HG02870 (cell line): ENCODE results near the gene SYNPR.
"Not testable (repeated sequence)": the region's sequence is repeated elsewhere in the genome, so short reads cannot be mapped to it uniquely, and the experiment has no call there.

Experiments used
- ATAC-seq: cut with Tn5 transposase; IDR thresholded peaks from one replicate; pipeline ENCODE4 v1.9.1; 2021; ENCODE audit warnings: mild to moderate bottlenecking, moderate library complexity; ENCODE audit not compliant: unreplicated experiment

SYNPR gene

DNA sequence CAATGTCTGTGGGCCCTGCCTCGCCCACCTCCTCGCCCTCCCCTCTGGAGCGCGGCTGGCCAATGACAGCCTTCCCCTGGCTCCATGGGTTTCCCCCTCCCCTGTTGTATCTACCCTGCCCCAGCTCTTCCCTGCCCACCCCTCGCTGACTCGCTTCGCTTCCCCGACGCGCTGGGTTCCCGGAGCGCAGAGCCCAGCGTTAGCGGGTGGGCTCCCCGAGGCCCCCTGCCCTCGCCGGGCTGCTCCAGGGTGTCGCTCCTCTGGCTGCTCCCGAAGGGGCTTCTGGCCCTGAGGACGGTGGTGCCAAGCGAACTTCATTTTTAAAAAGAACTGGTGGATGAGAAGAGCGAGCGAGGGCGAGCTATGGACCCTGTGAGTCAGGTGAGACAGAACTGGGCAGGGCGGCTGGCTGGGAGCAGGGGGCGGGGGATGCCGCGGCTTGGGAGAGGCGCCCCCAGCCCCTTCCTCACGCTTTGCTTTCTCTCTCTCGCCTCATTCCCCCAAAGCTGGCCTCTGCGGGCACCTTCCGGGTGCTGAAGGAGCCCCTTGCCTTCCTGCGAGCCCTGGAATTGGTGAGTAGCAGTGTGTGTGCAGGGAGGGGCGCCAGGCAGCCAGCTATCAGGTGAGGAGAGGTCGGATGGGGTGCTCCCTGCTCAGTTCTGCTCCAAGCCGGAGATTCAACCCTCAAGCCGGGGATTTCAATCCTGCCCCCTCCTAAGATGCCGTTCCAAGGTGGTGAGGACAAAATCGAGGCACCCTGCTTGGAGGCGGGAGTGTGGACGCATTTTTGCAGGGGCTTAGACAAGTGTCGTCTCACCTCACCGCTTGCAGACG lies at the start of gene SYNPR:
TSS of gene SYNPR (plus strand) at position 138 of the 834 bp plus-strand sequence.
- no peak for ATAC-seq

- peak; percentile 75 for ATAC-seq
Measured at GRCh38 chr3:63228677-63229076, 49.4 kb upstream of the SYNPR start.

DNA sequence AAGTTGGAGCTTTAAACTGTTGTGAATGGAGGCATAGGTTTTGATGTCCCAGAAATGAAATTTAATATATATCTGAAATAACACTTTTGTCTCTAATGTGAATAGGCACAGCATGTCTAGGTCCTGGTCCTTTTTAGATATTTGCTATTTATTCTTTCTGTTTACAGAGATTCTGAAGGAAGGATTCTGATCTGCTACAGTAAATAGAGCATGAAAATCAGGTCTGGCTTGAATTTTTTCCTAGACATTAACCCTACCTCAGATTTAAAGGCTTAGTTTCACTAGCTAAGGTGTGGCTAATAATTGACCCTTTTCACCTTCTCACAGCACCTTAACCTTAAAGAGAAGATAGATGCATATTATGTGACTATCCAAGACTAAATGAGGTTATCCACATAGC lies 48.0 kb upstream of the SYNPR start:
- ATAC-seq: no peak

DNA sequence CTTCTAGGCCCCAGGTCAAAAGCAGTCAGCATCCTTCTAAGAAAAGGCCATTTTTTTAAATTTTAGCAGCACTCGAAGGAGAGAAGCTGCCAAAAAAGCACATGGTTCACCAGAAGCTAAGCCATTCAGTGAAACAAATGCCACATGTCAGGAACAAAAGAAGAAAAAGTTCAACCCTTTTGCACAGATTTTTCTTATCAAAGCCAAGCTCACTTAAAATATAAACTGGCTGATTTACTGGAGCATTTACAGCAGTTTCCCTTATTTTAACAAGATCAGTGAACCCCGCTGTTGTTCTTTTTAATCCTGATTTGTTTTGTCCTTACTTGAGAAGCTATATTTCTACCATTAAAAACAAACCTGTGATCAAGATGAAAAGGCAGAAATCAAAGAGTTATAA lies 46.5 kb upstream of the SYNPR start:
- ATAC-seq: no peak

DNA sequence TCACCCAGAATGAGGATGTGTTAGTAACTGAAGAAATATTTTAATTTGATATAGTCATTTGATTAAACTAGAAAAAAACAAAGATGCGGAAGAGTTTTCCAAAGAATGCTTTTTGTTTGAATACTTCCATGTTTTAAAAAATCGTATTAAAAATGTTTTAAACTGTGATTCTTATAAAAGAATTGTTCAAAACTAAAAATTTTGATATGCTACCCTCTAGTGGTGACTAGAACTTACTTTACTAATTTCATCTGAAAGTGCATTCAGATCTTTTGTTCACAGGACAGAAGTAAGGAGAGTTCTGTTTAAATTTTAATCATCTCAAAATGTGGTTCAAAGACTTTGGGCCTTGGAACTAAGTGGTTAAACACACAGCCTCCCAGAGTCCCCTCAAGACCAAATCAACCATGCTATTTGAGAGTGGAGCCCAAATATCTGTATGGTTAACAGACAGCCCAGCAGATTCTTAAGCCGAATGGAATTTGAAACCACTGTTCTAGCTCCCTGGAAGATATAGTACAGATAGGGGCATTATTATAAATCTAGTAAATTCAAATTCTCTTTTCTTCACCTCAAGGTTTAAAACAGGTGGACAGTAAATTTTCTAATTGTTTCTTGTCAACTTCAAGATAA lies 45.2 kb upstream of the SYNPR start:
- no peak for ATAC-seq

DNA sequence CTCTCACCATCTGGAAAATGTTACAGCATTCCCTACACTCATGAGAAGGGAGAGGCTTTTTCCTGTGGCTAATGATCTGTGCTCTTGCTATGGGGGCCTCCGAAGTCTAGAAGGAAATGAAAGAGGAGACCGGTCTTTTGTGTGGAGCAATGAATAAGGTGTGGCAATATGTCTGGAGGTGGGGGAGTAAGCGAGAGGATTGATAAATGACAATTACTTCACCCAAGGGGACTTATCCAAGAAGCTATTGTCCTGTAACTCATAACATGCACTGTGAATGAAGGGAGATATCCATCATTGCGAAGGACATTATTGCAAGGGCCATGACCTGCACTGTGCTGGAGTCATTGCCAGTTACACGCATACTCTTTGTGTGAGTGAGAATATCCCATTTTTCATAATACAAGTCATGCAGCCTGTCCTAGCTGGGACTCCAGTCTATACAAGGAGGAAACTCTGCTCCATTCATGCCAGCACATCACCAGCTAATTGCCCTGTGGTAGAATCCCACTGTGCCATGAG lies 37.7 kb upstream of the SYNPR start:
- no peak for ATAC-seq

DNA sequence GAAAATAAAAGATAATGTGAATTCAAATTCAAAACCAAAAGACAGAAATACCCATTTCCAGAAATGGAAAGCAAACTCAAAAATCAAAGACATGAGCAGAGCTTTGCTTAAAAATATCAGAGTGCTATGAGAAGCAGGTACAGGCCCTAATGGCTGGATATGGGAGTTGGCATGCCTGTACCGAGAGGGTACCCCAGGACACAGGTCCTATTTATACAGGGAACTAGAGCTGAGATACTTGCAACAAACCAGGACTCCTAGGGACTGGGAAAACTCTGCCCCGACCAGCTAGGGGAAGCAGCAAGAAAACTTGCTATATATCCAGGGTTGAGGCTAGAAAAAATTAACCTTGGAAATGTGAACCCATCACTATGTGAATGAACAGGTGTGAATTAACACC lies 36.0 kb upstream of the SYNPR start:
- no peak for ATAC-seq

- no peak for ATAC-seq
Measured at GRCh38 chr3:63244486-63244885, 33.6 kb upstream of the SYNPR start.

GRCh38 chr3:63245726-63246241 lies 32.3 kb upstream of the SYNPR start:
- ATAC-seq: no peak

DNA sequence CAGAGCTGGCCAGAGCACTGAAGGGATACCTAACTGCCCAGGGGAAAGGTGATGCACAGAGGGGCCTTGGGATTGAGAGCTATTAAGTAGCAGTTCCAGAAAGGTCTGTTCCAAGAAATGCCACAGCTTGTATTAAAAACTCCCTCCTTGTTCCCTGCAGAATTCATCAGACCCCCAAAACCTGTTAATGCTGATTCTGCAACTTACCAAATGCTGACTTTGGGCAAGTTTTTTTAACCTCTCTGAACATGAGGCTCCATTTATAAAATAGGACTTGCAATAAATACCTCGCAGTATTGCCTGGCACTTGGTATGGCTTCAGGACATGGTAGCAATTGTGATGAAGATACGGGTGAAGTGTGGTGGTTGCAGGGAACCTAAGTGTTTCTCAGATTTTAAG lies 30.1 kb upstream of the SYNPR start:
- no peak for ATAC-seq

DNA sequence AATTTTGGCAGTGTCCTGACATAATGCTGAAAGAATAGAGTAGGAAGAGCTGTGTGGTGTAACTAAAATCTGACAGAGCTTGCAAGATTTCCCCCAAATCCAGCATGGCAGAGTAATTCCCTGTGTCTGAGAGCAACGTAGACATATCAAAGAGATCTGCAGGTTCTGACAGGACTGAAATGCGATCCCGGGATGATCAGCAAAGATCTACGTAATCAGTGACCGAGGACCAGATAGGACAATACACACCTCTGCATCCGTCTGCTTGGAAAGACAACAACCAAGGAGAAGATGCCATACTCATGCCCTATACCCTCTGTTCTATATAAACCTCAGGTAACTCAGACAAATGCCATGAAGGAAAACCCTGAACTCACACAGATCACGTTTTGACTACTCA lies 26.6 kb upstream of the SYNPR start:
- no peak for ATAC-seq

DNA sequence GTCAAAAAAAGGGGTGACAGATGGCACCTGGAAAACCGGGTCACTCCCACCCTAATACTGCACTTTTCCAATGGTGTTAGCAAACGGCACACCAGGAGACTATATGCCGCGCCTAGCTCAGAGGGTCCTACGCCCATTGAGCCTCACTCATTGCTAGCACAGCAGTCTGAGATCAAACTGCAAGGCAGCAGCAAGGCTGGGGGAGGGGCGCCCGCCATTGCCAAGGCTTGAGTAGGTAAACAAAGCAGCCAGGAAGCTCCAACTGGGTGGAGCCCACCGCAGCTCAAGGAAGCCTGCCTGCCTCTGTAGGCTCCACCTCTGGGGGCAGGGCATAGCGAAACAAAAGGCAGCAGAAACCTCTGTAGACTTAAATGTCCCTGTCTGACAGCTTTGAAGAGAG lies 22.3 kb upstream of the SYNPR start:
- not testable (repeated sequence) for ATAC-seq

DNA sequence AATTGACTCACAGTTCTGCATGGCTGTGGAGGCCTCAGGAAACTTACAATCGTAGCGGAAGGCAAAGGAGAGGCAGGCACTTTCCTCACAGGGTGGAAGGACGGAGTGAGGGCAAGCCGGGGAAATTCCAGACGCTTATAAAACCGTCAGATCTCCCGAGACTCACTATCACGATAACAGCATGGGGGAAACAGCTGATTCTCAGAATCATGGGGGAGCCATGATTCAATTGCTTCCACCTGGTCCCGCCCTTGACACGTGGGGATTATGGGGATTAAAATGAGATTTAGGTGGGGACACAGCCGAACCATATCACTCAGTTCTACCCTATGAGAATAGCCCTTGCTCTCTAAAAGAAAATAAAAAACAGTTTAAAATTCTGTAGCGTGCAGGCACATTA lies 13.4 kb upstream of the SYNPR start:
- ATAC-seq: no peak

GRCh38 chr3:63274359-63274758 lies 3.7 kb upstream of the SYNPR start:
- ATAC-seq: no peak

GRCh38 chr3:63279005-63279841 lies 1.1 kb downstream of the SYNPR start:
- no peak for ATAC-seq

- ATAC-seq: no peak
Measured at GRCh38 chr3:63287610-63288009, 9.5 kb downstream of the SYNPR start.

DNA sequence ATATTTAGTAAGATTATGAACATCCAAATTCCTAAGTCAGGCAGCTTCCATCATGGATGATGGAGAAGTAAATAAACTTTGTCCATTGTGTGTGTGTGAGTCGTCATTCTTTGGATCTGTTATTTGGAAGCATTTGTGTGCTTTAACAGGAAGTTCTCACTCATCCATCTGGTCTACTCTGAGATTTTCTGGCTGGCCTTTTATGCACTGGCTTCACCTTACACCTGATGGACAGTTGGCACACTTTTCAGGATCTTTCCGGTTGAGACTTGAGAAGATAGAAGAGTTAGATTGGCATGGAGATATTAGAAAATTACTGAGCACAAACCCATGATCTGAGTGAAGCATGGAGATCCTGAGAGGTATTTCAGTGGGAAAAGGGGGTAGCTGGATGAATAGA lies 12.6 kb downstream of the SYNPR start:
- ATAC-seq: no peak

DNA sequence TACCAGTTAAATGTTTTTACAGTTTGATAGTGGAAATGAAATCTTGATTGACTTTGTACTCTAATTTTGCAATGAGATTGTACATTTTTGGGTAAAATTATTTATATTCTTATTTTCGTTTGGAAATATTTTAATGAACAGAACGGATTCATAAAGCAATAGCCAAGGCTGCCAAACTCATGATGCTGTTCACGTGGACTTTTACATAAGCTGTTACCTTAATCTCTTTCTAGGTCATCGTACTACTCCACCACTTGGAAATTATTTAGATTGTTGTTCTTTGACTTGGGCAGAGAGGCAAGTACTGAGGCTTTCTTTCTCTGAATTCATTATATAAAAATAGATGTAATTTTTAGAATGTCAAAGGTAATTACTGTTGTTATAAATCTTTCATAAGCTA lies 16.2 kb downstream of the SYNPR start:
- ATAC-seq: no peak

- no peak for ATAC-seq
Measured at GRCh38 chr3:63295356-63295755, 17.2 kb downstream of the SYNPR start.

DNA sequence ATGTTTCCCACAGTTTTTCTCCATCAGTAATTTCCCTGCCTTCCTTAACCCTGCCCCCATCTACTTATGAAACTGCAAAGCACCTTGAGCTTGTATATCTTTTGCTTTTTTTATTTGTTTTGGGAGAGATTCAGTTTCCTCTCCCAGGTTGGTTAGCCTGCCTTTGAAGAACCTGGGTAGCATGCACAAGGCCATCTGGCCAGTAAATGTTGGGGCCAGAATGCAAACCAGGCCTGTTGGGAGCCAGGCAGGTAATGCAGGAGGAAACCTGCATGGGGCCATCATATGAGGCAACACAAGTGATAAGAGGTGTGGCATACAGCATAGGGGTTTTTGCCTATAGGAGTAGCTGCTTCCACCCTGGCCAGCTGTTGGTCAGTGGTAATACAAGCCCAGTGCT lies 17.7 kb downstream of the SYNPR start:
- no peak for ATAC-seq

DNA sequence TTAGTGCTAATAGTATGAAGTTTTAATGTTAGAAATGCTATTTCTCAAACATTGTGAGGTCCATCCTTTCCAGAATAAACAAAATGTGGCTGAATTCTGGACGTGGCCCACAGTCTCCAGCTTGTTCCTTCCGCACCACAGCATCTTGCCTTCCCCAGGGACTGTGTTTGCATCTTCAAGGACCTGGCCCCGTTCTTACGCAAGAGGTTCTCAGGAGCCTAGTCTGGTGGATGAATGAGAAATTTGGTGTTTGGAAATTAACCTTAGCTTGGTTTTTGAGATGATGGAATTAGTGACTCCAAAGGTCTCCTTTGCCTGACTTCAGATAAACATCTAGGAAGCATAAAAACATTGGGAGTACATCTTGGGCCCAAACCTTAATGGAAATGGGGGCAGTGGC lies 18.1 kb downstream of the SYNPR start:
- ATAC-seq: no peak
